GM18498 (cell line): ENCODE measurements around the gene SPECC1L.

Experiments
- ATAC-seq: cut with Tn5 transposase; IDR thresholded peaks from one replicate; pipeline ENCODE4 v1.9.1; 2021; ENCODE audit warnings: mild to moderate bottlenecking, moderate library complexity; ENCODE audit not compliant: unreplicated experiment

Gene SPECC1L

DNA sequence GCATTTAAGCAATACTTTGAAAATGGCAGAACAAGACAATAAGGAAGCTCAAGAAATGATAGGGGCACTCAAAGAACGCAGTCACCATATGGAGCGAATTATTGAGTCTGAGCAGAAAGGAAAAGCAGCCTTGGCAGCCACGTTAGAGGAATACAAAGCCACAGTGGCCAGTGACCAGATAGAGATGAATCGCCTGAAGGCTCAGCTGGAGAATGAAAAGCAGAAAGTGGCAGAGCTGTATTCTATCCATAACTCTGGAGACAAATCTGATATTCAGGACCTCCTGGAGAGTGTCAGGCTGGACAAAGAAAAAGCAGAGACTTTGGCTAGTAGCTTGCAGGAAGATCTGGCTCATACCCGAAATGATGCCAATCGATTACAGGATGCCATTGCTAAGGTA lies 51.9 kb downstream of the SPECC1L start:
- ATAC-seq, result no peak

DNA sequence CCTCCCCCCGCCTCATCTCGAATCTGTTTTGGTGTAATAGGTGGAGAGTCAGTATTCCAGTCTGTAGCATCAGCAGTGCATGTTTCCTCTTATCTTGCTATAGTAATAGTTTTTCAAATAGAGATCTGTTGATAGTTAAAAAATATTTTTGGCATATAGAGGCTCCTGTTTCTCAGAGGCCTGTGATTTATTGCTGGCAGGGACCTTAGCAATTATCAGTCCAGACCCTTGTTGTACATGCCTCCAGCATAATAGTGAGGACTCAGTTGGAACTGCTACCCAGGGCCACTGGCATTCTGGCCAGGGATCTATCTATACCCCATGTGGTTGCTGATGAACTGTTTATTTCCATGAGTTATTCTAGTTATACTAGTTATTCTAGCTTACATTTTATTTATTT lies 52.6 kb downstream of the SPECC1L start:
- no peak for ATAC-seq

GRCh38 chr22:24323695-24324094 lies 53.1 kb downstream of the SPECC1L start:
- ATAC-seq, result no peak

DNA sequence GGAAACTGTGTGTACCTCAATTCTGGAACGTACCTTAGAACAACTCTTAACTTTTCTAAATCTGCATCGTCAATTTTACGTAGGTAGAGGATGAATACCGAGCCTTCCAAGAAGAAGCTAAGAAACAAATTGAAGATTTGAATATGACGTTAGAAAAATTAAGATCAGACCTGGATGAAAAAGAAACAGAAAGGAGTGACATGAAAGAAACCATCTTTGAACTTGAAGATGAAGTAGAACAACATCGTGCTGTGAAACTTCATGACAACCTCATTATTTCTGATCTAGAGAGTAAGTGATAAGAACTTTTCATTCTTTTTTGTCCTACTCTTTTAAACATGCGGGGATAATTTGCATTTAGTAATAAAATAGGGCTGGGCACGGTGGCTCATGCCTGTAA lies 53.5 kb downstream of the SPECC1L start:
- no peak for ATAC-seq

GRCh38 chr22:24325105-24325757 lies 54.6 kb downstream of the SPECC1L start:
- ATAC-seq, result no peak

DNA sequence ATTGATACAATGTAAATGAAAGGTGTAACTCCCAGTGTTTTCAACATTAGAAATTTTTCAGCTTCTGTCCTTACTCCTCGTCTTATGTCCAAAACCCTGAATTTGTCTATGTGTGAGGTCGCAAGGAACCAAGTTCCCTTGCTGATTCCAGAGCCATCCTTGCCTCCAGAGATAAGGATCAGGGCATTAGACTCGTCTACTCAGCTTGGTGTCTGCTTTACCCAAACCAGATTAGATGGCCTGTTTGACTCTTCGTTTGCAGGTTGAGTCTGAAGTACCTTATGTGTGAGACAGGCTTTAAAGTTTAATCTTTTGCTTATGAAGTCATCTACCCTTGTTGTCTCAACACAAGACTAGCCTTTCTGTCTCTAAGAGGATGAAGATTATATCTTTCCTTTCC lies 55.6 kb downstream of the SPECC1L start:
- ATAC-seq, result no peak

- no peak for ATAC-seq
Measured at GRCh38 chr22:24327832-24328231, 57.2 kb downstream of the SPECC1L start.

GRCh38 chr22:24329453-24329852 lies 58.8 kb downstream of the SPECC1L start:
- no peak for ATAC-seq

- ATAC-seq, result no peak
Measured at GRCh38 chr22:24330636-24331035, 60.0 kb downstream of the SPECC1L start.

DNA sequence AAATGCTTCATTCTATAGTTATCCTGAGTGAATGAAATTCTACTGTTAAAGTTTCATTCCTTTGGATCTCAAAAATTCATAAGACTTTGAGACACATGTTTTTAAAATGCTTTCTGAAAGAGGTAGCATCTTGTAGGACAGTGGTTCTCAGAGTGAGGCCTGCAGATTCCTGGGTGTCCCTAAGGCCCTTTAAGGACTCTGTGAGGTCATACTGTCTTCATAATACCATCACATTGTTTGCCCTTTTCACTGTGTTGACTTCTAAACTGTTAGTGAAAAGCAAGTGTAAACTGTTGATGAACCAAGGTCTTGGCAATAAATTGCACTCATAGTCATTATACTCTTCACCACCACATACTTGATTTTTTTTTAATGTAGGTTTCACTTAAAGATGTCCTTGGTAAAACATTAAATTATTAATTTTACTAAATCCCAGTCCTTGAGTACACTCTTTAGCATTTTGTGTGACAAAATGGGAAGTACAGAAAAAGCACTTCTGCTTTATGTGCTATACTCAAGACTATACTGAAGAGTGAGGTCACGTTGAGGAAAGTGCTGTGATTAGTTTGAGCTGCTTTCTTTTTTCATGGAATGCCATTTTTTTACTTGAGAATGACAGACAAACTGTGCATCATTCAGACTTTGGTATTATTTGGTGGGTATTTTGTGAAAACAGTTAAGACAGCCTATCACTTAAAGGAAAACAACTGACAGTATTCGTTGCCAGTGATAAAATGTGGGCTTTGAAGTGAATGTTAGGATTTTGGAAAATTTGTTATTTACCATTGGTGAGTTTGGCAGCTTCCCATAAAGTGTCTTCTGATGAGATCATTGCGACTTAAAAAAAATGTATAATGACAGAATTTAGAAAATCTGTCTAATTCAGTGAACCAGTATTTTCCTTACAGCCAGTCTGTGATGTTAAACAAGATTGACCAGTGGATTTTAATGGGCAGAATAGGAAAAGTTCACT lies 61.1 kb downstream of the SPECC1L start:
- ATAC-seq, result no peak

- ATAC-seq, result no peak
Measured at GRCh38 chr22:24333301-24333700, 62.7 kb downstream of the SPECC1L start.

- no peak for ATAC-seq
Measured at GRCh38 chr22:24335496-24335895, 64.9 kb downstream of the SPECC1L start.

GRCh38 chr22:24337894-24338645 lies 67.4 kb downstream of the SPECC1L start:
- ATAC-seq, result no peak

DNA sequence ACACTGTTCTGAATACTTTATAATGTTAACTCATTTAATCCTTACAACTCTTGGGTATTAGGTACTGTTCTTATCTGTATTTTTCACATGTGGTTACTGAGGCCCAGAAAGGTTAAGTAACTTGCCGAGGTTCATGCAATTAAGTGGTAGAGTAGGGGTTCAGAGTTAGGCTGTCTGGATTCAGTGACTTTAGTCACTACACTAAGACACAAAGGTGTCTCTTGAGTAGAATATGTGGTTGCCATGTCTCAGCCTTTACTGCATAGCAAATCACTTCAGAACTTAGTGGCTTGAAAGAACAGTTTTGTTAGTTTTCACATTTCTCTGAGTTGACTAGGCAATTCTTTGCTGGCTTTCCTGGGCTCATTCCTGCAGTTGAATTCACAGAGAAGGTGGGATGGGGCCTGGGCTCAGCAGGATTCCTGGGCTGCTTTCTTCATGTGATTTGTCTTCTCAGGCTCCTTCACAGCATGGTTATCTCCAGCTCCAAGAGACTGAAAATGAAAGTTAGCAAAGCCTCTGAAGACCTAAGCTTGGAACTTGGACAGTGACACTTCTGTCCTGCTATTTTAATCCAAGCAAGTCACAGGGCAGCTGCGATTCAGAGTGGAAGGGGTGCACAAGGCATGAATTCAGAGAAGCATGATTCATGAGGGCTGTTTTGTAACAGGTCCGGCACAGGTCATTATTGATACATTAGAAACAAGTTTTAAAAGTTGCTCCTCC lies 68.3 kb downstream of the SPECC1L start:
- no peak for ATAC-seq

- no peak for ATAC-seq
Measured at GRCh38 chr22:24339452-24339747, 68.8 kb downstream of the SPECC1L start.

DNA sequence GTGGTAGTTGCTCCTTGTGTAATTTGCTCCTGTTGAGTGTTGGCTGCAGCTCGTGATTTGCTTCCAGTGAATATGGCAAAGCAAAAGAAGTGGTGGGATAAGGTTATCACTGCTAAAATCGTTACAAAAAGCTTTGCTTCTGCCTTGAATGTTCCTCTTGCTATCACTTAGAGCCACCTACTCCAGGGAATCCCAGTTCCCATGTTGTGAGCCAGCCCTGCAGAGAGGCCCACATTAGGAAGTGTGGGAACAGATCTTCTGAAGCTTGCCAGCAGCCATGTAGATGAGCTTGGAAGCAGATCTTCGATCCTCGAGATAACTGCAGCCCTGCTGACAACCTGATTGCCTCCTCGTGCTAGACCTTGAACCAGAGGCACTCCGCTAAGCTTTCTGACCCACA lies 71.0 kb downstream of the SPECC1L start:
- no peak for ATAC-seq

DNA sequence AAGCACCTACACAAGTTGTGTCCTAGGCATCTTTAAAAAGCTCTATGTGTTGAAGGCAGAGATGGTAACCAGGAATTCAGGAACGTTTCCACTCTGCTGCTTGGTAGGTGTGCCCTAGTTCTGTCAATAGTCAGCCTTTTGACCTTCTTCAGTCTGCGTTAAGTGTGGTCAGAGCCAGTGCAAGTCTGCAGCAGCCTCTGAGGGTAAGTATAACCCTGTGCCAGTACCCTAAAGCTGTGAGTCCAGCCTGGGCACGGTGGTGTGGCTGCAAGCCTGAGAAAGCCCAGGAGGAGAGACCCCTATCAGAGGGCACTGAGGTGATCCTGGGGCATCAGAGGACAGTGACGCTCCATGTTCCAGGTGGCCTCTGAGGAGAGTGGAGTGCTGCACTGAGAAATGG lies 80.0 kb downstream of the SPECC1L start:
- ATAC-seq, result no peak

DNA sequence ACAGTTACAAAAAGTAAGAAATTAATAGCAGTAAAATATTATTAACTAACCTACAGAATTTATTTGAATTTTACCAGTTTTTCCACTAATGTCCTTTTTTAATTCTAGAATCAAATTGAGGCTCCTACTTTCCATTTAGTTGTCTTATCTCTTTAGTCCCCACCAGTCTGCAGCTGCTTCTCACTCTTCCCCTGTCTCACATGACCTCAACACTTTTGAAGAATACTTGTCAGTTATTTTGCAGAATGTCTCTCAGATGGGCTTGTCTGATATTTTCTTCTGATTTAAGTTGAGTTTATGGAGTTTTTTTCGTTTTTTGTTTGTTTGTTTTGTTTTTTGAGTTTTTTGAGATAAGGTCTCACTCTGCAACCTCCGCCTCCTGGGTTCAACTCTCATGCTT lies 82.5 kb downstream of the SPECC1L start:
- ATAC-seq, result no peak

DNA sequence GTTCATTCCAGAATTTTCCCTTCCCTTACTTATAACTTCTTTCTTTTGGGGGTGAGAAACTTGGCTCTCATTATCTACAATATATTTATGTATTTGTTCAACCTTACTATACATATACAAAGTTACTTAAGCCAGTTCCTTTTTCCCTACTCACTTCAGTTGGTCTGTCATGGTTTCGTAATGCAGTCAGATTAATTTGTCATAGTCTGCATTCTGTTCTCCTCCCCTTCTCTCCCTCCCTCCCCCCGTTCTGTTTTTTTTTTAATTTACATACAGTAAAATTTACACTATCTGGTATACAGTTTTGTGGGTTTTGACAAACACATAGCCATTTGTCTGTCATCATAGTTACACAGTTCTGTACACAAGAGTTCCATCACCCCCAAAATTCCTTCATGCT lies 84.9 kb downstream of the SPECC1L start:
- ATAC-seq, result no peak

- ATAC-seq, result no peak
Measured at GRCh38 chr22:24357547-24357946, 86.9 kb downstream of the SPECC1L start.
